ENCODE results near the gene OSBPL2.

- TF ChIP-seq POLR2A (IDR thresholded peaks at IDR 0.05) (no peak), CTCF (IDR thresholded peaks at IDR 0.05) (no peak)
Observed at GRCh38 chr20:62236766-62237513, 1.4 kb upstream of the OSBPL2 start.

Data from vagina (tissue), 2 donors.